ENCODE measurements around the gene SLC52A3. TPM values are rescaled to one million over a fixed set of nuclear protein-coding genes. Genes with fewer than 3 reads are reported as not detected.

The SLC52A3 gene
- total RNA-seq, 2 experiments from 2014 or later = not detected

GRCh38 chr20:755941-756340 lies 12.4 kb downstream of the SLC52A3 start:
- Mint-ChIP-seq H3K9me3 (no peaks in the 10 kb centered on the region), H3K36me3 (no peaks in the 10 kb centered on the region), H3K27me3 (peaks cover 3% of the 10 kb centered on the region), H3K4me1 (peaks cover 4% of the 10 kb centered on the region), H3K27ac (no peak overlapping the region), H3K4me3 (no peak overlapping the region)
- ATAC-seq (ENCODE audit: low read depth) (no peak), DNase-seq (no peak)
- POLR2A ChIA-PET = interaction anchor here (0.5 kb wide), 1 partner anchor 1500 kb away, joined by 6 read pairs; no protein-coding TSS in a partner anchor

DNA sequence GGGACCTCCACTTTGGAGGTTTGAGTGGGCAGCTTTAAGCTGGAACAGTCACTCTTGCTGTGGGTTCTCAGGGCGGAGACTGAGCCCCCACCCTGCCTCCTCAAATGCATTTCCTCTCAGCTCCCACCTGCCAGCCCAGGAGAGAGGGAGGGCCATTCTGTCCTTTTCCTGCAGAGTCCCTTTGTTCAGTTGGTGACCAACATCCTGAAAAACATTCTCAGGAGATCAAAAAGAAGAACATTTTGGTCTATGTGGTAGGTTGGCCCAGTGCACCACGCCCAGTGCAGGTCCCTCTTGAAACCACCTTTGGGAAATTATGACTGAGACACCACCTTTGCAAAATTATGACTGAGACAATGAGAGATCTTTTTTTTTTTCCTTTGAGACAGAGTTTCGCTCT lies 13.4 kb downstream of the SLC52A3 start:
- H3K36me3 Mint-ChIP-seq = no peaks in the 10 kb centered on the region
- DNase-seq (no peak), ATAC-seq (ENCODE audit: low read depth) (peak; percentile 33)
- no peaks in the 10 kb centered on the region for H3K9me3 Mint-ChIP-seq
- peaks cover 4% of the 10 kb centered on the region for H3K4me1 Mint-ChIP-seq
- H3K27me3 Mint-ChIP-seq = peaks cover 2% of the 10 kb centered on the region
- POLR2A ChIA-PET = no interaction called here
- H3K4me3 Mint-ChIP-seq = no peak overlapping the region
- H3K27ac Mint-ChIP-seq = peak overlapping the region; percentile 64

- H3K36me3 Mint-ChIP-seq = no peaks in the 10 kb centered on the region
- H3K27me3 Mint-ChIP-seq = no peaks in the 10 kb centered on the region
- H3K27ac Mint-ChIP-seq = no peak overlapping the region
- DNase-seq (no peak), ATAC-seq (ENCODE audit: low read depth) (no peak)
- POLR2A ChIA-PET = no interaction called here
- H3K9me3 Mint-ChIP-seq = no peaks in the 10 kb centered on the region
- peaks cover 4% of the 10 kb centered on the region for H3K4me1 Mint-ChIP-seq
- no peak overlapping the region for H3K4me3 Mint-ChIP-seq
Measured at GRCh38 chr20:753897-754635, 14.2 kb downstream of the SLC52A3 start.

DNA sequence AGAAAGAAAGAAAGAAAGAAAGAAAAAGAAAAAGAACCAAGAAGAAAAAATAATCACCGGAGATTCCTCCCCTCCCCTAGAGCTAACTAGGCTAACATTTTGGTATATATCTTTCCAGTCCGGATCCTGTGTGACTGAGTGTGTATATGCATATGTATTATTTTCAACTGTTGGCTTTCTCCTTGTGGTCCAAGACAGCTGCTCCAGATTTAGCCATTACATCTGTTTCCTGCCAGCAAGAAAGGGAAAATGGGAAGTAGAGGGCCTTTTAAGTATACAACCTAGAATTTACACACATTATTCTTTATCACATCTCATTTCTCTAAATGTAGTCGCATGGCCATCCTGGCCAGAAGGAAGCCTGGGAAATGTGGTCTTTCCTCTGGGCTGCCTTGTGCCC lies 15.2 kb downstream of the SLC52A3 start:
- POLR2A ChIA-PET = no interaction called here
- Mint-ChIP-seq H3K27ac (no peak overlapping the region), H3K9me3 (no peaks in the 10 kb centered on the region), H3K4me3 (no peak overlapping the region), H3K36me3 (no peaks in the 10 kb centered on the region), H3K4me1 (peaks cover 4% of the 10 kb centered on the region), H3K27me3 (no peaks in the 10 kb centered on the region)
- no peak for DNase-seq
- no peak for ATAC-seq (ENCODE audit: low read depth)

GRCh38 chr20:752291-752690 lies 16.0 kb downstream of the SLC52A3 start:
- Mint-ChIP-seq H3K9me3 (no peaks in the 10 kb centered on the region), H3K27ac (no peak overlapping the region), H3K4me3 (no peak overlapping the region), H3K27me3 (no peaks in the 10 kb centered on the region), H3K4me1 (peaks cover 4% of the 10 kb centered on the region), H3K36me3 (no peaks in the 10 kb centered on the region)
- POLR2A ChIA-PET = no interaction called here
- DNase-seq = no peak
- ATAC-seq (ENCODE audit: low read depth) = no peak

GRCh38 chr20:751761-752160 lies 16.5 kb downstream of the SLC52A3 start:
- no peak overlapping the region for H3K4me3 Mint-ChIP-seq
- H3K27ac Mint-ChIP-seq = no peak overlapping the region
- H3K36me3 Mint-ChIP-seq = no peaks in the 10 kb centered on the region

GRCh38 chr20:750801-751200 lies 17.5 kb downstream of the SLC52A3 start:
- DNase-seq (no peak), ATAC-seq (ENCODE audit: low read depth) (no peak)
- Mint-ChIP-seq H3K27ac (no peak overlapping the region), H3K9me3 (peaks cover 1% of the 10 kb centered on the region), H3K36me3 (no peaks in the 10 kb centered on the region), H3K27me3 (no peaks in the 10 kb centered on the region), H3K4me3 (no peak overlapping the region), H3K4me1 (peaks cover 3% of the 10 kb centered on the region)
- POLR2A ChIA-PET = no interaction called here

More at GRCh38 chr20:751761-752160, 16.5 kb downstream of the SLC52A3 start:
- peaks cover 4% of the 10 kb centered on the region for H3K4me1 Mint-ChIP-seq
- POLR2A ChIA-PET = no interaction called here
- ATAC-seq (ENCODE audit: low read depth) (no peak), DNase-seq (no peak)
- H3K27me3 Mint-ChIP-seq = no peaks in the 10 kb centered on the region
- no peaks in the 10 kb centered on the region for H3K9me3 Mint-ChIP-seq

DNA sequence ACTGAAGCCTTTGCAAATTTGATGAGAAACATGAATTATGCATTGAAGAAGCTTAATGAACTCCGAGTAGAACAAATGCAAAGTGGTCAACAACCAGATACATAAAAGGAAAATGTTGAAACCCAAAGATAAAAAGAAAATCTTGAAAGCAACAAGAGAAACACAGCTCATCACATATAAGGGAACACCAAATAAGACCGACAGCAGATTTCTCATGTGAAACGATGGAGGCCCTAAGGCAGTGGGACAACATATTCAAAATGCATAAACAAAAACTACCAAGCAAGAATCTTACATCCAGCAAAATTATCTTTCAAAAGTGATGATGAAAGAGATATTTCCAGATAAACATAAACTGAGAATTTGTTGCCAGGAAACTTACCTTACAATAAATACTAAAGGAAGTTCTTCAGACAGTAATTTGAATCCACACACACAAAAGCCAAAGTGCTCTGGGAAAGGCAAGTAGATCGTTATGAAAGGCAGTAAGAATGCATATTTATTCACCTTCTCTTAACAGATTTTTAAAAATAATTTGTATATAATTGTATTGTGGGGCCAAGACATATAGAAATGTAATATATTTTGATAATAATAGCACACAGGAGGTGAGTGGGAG lies 22.5 kb downstream of the SLC52A3 start:
- no peaks in the 10 kb centered on the region for H3K27me3 Mint-ChIP-seq
- no peaks in the 10 kb centered on the region for H3K4me1 Mint-ChIP-seq
- no peak for DNase-seq
- no peak overlapping the region for H3K4me3 Mint-ChIP-seq
- POLR2A ChIA-PET = no interaction called here
- peaks cover 11% of the 10 kb centered on the region for H3K9me3 Mint-ChIP-seq
- H3K36me3 Mint-ChIP-seq = peaks cover 2% of the 10 kb centered on the region
- H3K27ac Mint-ChIP-seq = no peak overlapping the region
- ATAC-seq (ENCODE audit: low read depth) = no peak

DNA sequence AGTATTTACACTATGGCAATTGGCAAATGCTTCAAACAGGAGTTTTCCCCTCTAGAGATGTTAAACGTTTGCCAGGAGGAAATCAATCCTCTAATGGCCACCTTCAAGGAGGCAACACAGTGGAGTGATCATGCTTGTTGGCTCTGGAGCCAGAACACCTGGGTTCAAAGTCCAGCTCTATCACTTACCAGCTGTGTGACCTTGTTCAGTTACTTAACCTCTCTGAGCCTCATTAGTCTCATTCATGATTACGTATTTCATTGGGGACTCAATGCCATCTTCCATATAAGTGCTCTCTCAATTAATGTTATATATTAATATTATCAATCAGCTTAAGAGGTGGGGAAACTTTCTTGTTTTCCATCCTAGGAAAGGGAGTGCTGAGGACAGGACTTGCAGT lies 26.1 kb downstream of the SLC52A3 start:
- no peak overlapping the region for H3K27ac Mint-ChIP-seq
- H3K4me1 Mint-ChIP-seq = no peaks in the 10 kb centered on the region
- DNase-seq (no peak), ATAC-seq (ENCODE audit: low read depth) (no peak)
- no peaks in the 10 kb centered on the region for H3K27me3 Mint-ChIP-seq
- no peak overlapping the region for H3K4me3 Mint-ChIP-seq
- POLR2A ChIA-PET = no interaction called here
- H3K9me3 Mint-ChIP-seq = peaks cover 11% of the 10 kb centered on the region
- peaks cover 2% of the 10 kb centered on the region for H3K36me3 Mint-ChIP-seq

- H3K27me3 Mint-ChIP-seq = no peaks in the 10 kb centered on the region
- H3K4me3 Mint-ChIP-seq = no peak overlapping the region
- no peak for ATAC-seq (ENCODE audit: low read depth)
- POLR2A ChIA-PET = no interaction called here
- no peaks in the 10 kb centered on the region for H3K4me1 Mint-ChIP-seq
- no peak for DNase-seq
- peaks cover 11% of the 10 kb centered on the region for H3K9me3 Mint-ChIP-seq
- H3K27ac Mint-ChIP-seq = no peak overlapping the region
- H3K36me3 Mint-ChIP-seq = peaks cover 2% of the 10 kb centered on the region
Measured at GRCh38 chr20:741620-742019, 26.7 kb downstream of the SLC52A3 start.

- no peaks in the 10 kb centered on the region for H3K36me3 Mint-ChIP-seq
- H3K4me1 Mint-ChIP-seq = no peaks in the 10 kb centered on the region
- no peak overlapping the region for H3K27ac Mint-ChIP-seq
- H3K27me3 Mint-ChIP-seq = no peaks in the 10 kb centered on the region
- H3K9me3 Mint-ChIP-seq = peaks cover 5% of the 10 kb centered on the region
- POLR2A ChIA-PET = interaction anchor here (0.5 kb wide), 1 partner anchor 18 kb away, joined by 3 read pairs; no protein-coding TSS in a partner anchor
- H3K4me3 Mint-ChIP-seq = no peak overlapping the region
- ATAC-seq (ENCODE audit: low read depth) (no peak), DNase-seq (no peak)
Measured at GRCh38 chr20:740162-740561, 28.1 kb downstream of the SLC52A3 start.

GRCh38 chr20:739736-740135 lies 28.6 kb downstream of the SLC52A3 start:
- POLR2A ChIA-PET = no interaction called here
- H3K27me3 Mint-ChIP-seq = no peaks in the 10 kb centered on the region
- ATAC-seq (ENCODE audit: low read depth) (no peak), DNase-seq (no peak)
- H3K27ac Mint-ChIP-seq = no peak overlapping the region
- H3K9me3 Mint-ChIP-seq = peaks cover 4% of the 10 kb centered on the region
- H3K36me3 Mint-ChIP-seq = no peaks in the 10 kb centered on the region
- no peaks in the 10 kb centered on the region for H3K4me1 Mint-ChIP-seq
- H3K4me3 Mint-ChIP-seq = no peak overlapping the region

DNA sequence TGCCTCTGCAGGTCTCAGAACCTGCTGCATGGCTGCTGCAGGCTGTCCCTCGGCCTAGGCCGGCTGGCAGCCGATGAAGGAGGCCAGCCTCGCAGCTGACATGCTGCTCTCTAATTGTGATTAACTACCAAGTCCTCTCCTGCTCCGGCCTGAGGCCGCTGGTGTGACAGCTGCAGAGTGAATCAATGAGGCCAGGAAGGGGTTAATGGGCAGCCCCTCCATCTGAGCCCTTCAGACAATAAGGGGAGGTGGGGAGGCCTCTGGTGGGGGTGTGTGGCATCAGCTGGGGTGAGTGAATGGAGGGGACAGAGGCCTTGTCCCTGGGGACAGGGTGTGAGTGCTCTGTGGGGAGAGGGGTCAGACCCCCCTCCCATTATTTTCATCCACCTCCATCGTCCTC lies 34.4 kb downstream of the SLC52A3 start:
- Mint-ChIP-seq H3K4me3 (no peak overlapping the region), H3K27ac (no peak overlapping the region), H3K9me3 (no peaks in the 10 kb centered on the region), H3K36me3 (no peaks in the 10 kb centered on the region), H3K27me3 (peaks cover 22% of the 10 kb centered on the region), H3K4me1 (no peaks in the 10 kb centered on the region)
- POLR2A ChIA-PET = no interaction called here
- DNase-seq = no peak
- ATAC-seq (ENCODE audit: low read depth) = no peak

DNA sequence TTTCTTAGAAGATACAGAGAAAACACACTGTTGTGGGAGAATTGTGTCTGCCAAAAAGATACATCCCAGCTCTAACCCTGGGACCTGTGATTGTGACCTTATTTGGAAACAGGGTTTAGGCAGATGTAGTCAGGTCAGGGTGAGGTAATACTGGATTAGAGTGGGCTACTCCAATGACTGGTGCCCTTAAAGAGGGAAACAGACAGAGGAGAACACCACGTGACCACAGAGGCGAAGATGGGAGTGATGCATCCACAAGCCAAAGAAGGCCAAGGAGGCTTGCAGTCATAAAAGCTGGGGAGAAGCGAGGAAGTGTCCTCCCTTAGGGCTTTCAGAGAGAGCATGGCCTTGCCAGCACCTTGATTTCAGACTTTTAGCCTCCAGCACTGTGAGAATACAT lies 35.6 kb downstream of the SLC52A3 start:
- Mint-ChIP-seq H3K4me3 (no peak overlapping the region), H3K4me1 (no peaks in the 10 kb centered on the region), H3K27ac (no peak overlapping the region), H3K9me3 (no peaks in the 10 kb centered on the region), H3K36me3 (no peaks in the 10 kb centered on the region), H3K27me3 (peaks cover 28% of the 10 kb centered on the region)
- DNase-seq (no peak), ATAC-seq (ENCODE audit: low read depth) (no peak)
- POLR2A ChIA-PET = no interaction called here
